ENCODE data around the gene RABEP1.
A peak's percentile ranks its signal among the peaks of the same experiment; 100 is the strongest.

RABEP1 gene

GRCh38 chr17:5286846-5287245, 4.8 kb downstream of the RABEP1 start:
- Histone ChIP-seq H3K9me3 (replicated peaks in 1 of 11) (peaks cover 0 to 11% (median 0%) of the 10 kb centered on the region in 11 experiments; a peak in 1 of 22 replicates), H4K20me1 (peaks cover 64 to 93% (median 86%) of the 10 kb centered on the region in 11 experiments; a peak in 21 of 22 replicates), H3K4me3 (no peak overlapping the region), H3K36me3 (peaks cover 4 to 61% (median 49%) of the 10 kb centered on the region in 11 experiments), H3K4me1 (peaks cover 32 to 49% (median 41%) of the 10 kb centered on the region in 10 experiments), H3K27ac (no peak overlapping the region), H3K27me3 (no peaks in the 10 kb centered on the region), H3K4me2 (no peak overlapping the region), H3K9ac (no peak overlapping the region)
- no peak for TF ChIP-seq Cebpa-rat (IDR thresholded peaks at IDR 0.05)

GRCh38 chr17:5291683-5292350, 9.7 kb downstream of the RABEP1 start:
- Histone ChIP-seq H3K4me1 (peaks cover 13 to 24% (median 20%) of the 10 kb centered on the region in 10 experiments; a peak in 19 of 20 replicates), H4K20me1 (peaks cover 57 to 100% (median 83%) of the 10 kb centered on the region in 11 experiments; a peak in 21 of 22 replicates)

GRCh38 chr17:5297245-5297644, 15.2 kb downstream of the RABEP1 start:
- Histone ChIP-seq H3K27me3 (no peaks in the 10 kb centered on the region), H3K9ac (peak overlapping the region in 1 of 11 experiments; percentile 27; a peak in 1 of 22 replicates), H3K4me1 (peaks cover 0 to 9% (median 0%) of the 10 kb centered on the region in 10 experiments; a peak in 4 of 20 replicates), H3K4me2 (no peak overlapping the region), H3K9me3 (replicated peaks in 1 of 11) (peaks cover 0 to 15% (median 13%) of the 10 kb centered on the region in 11 experiments; a peak in 12 of 22 replicates), H3K36me3 (peaks cover 24 to 92% (median 68%) of the 10 kb centered on the region in 11 experiments), H4K20me1 (peaks cover 43 to 100% (median 83%) of the 10 kb centered on the region in 11 experiments; a peak in 21 of 22 replicates), H3K27ac (no peak overlapping the region), H3K4me3 (no peak overlapping the region)
- no peak for TF ChIP-seq Cebpa-rat (IDR thresholded peaks at IDR 0.05)

More at GRCh38 chr17:5291683-5292350, 9.7 kb downstream of the RABEP1 start:
- Histone ChIP-seq H3K4me3 (no peak overlapping the region), H3K9ac (no peak overlapping the region), H3K4me2 (no peak overlapping the region), H3K36me3 (peaks cover 8 to 85% (median 55%) of the 10 kb centered on the region in 11 experiments), H3K9me3 (replicated peaks in 1 of 11) (peaks cover 0 to 25% (median 14%) of the 10 kb centered on the region in 11 experiments; a peak in 11 of 22 replicates), H3K27ac (no peak overlapping the region), H3K27me3 (no peaks in the 10 kb centered on the region)
- no peak for TF ChIP-seq Cebpa-rat (IDR thresholded peaks at IDR 0.05)

DNA sequence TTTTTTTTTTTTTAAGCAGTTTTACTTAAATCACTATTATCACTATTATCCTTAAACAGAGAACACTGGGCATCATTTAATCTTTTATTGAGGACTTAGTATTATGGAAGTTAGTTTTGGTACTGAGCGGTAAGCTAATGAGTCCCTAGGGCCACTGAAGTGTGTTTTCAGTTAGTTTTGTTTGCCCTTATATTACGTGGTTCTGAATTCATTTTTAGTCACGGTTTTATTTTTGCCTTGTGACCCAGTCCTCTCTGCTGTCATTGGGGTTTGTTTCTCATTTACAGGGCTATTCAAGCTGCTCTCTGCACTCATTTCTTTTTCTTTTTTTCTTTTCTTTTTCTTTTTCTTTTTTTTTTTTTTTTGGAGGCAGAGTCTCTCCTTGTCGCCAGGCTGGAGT, 17.3 kb downstream of the RABEP1 start:
- H3K9me3 ChIP-seq (replicated peaks in 1 of 11) = peaks cover 0 to 8% (median 0%) of the 10 kb centered on the region in 11 experiments; a peak in 3 of 22 replicates
- peaks cover 37 to 100% (median 80%) of the 10 kb centered on the region in 11 experiments; a peak in 21 of 22 replicates for H4K20me1 ChIP-seq
- no peak overlapping the region for H3K4me3 ChIP-seq
- no peak for TF ChIP-seq Cebpa-rat (IDR thresholded peaks at IDR 0.05)
- H3K4me2 ChIP-seq = no peak overlapping the region
- H3K27ac ChIP-seq = no peak overlapping the region
- H3K27me3 ChIP-seq = no peaks in the 10 kb centered on the region
- peaks cover 24 to 93% (median 62%) of the 10 kb centered on the region in 11 experiments for H3K36me3 ChIP-seq
- H3K4me1 ChIP-seq = peaks cover 0 to 13% (median 1%) of the 10 kb centered on the region in 10 experiments; a peak in 6 of 20 replicates
- no peak overlapping the region for H3K9ac ChIP-seq

DNA sequence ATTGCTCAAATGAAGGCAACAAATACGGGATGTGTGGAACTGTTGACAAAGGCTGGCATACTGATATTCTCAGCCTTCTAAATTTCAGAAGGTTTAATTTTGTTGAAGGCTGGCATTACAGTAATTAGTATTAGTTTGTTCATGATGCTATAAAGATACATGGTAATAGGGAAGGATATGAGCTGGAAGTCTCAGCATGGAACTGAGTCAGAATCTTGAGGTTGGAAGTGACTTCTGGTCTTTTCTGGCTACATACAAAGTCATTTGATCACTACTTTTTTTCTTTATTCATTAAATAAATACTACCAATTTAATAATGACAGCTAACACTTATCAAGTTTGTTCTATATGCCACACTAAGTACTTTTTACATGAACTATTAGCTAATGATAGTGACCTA, 22.6 kb downstream of the RABEP1 start:
- Histone ChIP-seq H3K36me3 (peaks cover 20 to 68% (median 51%) of the 10 kb centered on the region in 11 experiments), H3K27me3 (no peaks in the 10 kb centered on the region), H3K27ac (no peak overlapping the region), H3K9ac (no peak overlapping the region), H3K9me3 (replicated peaks in 1 of 11) (peaks cover 0 to 8% (median 0%) of the 10 kb centered on the region in 11 experiments; a peak in 3 of 22 replicates), H3K4me2 (0 out of 22 replicates have a peak overlapping the region, but pooled peaks of 1 of the 11 experiments have one; percentile 32), H3K4me3 (no peak overlapping the region), H4K20me1 (peaks cover 38 to 100% (median 82%) of the 10 kb centered on the region in 11 experiments; a peak in 21 of 22 replicates), H3K4me1 (peaks cover 0 to 58% (median 20%) of the 10 kb centered on the region in 10 experiments; a peak in 14 of 20 replicates)
- no peak for TF ChIP-seq Cebpa-rat (IDR thresholded peaks at IDR 0.05)

GRCh38 chr17:5309851-5310250, 27.8 kb downstream of the RABEP1 start:
- Histone ChIP-seq H3K4me3 (no peak overlapping the region), H3K27me3 (no peaks in the 10 kb centered on the region), H3K27ac (no peak overlapping the region), H4K20me1 (peaks cover 20 to 74% (median 42%) of the 10 kb centered on the region in 11 experiments; a peak in 21 of 22 replicates), H3K36me3 (peaks cover 55 to 75% (median 66%) of the 10 kb centered on the region in 11 experiments), H3K4me2 (no peak overlapping the region), H3K9me3 (replicated peaks in 1 of 11) (peaks cover 0 to 23% (median 12%) of the 10 kb centered on the region in 11 experiments; a peak in 16 of 22 replicates), H3K4me1 (peaks cover 0 to 50% (median 20%) of the 10 kb centered on the region in 10 experiments; a peak in 14 of 20 replicates), H3K9ac (no peak overlapping the region)
- no peak for TF ChIP-seq Cebpa-rat (IDR thresholded peaks at IDR 0.05)

DNA sequence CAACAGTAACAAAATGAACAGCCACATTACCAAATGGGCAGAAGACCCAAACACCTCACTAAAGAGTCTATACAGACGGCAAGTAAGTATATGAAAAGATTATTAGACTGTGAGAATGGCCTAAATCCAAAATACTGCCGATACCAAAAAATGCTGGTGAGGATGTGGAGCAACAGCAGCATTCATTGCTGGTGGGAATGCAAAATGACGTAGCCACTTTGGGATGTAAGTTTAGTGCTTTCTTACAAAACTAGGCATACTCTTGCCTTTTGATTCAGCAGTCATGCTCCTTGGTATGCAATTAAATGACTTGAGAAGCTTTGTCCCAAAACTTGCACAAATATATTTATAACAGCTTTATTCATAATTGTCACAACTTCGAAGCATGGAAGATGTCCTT, 43.8 kb downstream of the RABEP1 start:
- Histone ChIP-seq H3K27me3 (no peaks in the 10 kb centered on the region), H3K4me2 (no peak overlapping the region), H3K9me3 (replicated peaks in 1 of 11) (peaks cover 13 to 24% (median 22%) of the 10 kb centered on the region in 11 experiments), H3K4me1 (peaks cover 0 to 19% (median 13%) of the 10 kb centered on the region in 10 experiments; a peak in 14 of 20 replicates), H3K9ac (no peak overlapping the region), H3K4me3 (no peak overlapping the region), H3K36me3 (peaks cover 33 to 58% (median 40%) of the 10 kb centered on the region in 11 experiments), H3K27ac (no peak overlapping the region), H4K20me1 (peaks cover 5 to 51% (median 33%) of the 10 kb centered on the region in 11 experiments; a peak in 18 of 22 replicates)
- no peak for TF ChIP-seq Cebpa-rat (IDR thresholded peaks at IDR 0.05)

- peaks cover 0 to 20% (median 13%) of the 10 kb centered on the region in 10 experiments; a peak in 14 of 20 replicates for H3K4me1 ChIP-seq
- H3K9me3 ChIP-seq (replicated peaks in 1 of 11) = no peaks in the 10 kb centered on the region
- H3K9ac ChIP-seq = peak overlapping the region in 1 of 11 experiments; percentile 1; a peak in 2 of 22 replicates
- no peaks in the 10 kb centered on the region for H3K27me3 ChIP-seq
- 0 out of 22 replicates have a peak overlapping the region, but pooled peaks of 1 of the 11 experiments have one; percentile 5 for H3K27ac ChIP-seq
- H3K36me3 ChIP-seq = peaks cover 32 to 68% (median 43%) of the 10 kb centered on the region in 11 experiments
- H3K4me2 ChIP-seq = peak overlapping the region in 4 of 11 experiments; percentile 24 to 48 (median 40); a peak in 7 of 22 replicates
- peaks cover 5 to 61% (median 40%) of the 10 kb centered on the region in 11 experiments; a peak in 18 of 22 replicates for H4K20me1 ChIP-seq
- no peak for TF ChIP-seq Cebpa-rat (IDR thresholded peaks at IDR 0.05)
- H3K4me3 ChIP-seq = no peak overlapping the region
Observed at GRCh38 chr17:5329784-5330557, 47.9 kb downstream of the RABEP1 start.

Data from BLaER1 treated with 17β-estradiol and CSF1 and Interleukin-3, amounts not matched to agents 10 nM and 100 nM (cell line).